HG03095 (cell line): ENCODE measurements around the gene GNPTAB.

ENCODE experiments used
- ATAC-seq: cut with Tn5 transposase; IDR thresholded peaks from one replicate; pipeline ENCODE4 v1.9.1; 2021; ENCODE audit warnings: moderate library complexity; ENCODE audit not compliant: unreplicated experiment

GNPTAB gene

DNA sequence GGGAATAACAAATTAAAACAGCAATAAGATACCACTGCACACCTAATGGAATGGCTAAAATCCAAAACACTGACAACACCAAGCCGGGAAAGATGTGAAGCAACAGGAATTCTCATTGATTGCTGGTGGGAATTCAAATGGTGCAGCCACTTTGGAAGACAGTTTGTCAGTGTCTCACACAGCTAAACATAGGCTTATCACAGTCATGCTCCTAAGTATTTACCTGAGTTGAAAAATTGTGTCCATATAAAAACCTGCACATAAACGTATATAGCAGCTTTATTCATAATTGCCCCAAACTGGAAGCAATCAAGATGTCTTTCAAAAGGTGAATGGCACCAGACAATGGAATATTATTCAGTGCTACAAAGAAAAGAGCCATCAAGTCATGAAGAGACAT, 21.6 kb downstream of the GNPTAB start:
- ATAC-seq, result no peak

- ATAC-seq, result no peak
Measured at GRCh38 chr12:101806265-101806664, 24.5 kb downstream of the GNPTAB start.

GRCh38 chr12:101804409-101804808, 26.4 kb downstream of the GNPTAB start:
- no peak for ATAC-seq

GRCh38 chr12:101803978-101804377, 26.8 kb downstream of the GNPTAB start:
- no peak for ATAC-seq

- no peak for ATAC-seq
Measured at GRCh38 chr12:101802486-101802885, 28.3 kb downstream of the GNPTAB start.

- no peak for ATAC-seq
Measured at GRCh38 chr12:101799774-101800173, 31.0 kb downstream of the GNPTAB start.

DNA sequence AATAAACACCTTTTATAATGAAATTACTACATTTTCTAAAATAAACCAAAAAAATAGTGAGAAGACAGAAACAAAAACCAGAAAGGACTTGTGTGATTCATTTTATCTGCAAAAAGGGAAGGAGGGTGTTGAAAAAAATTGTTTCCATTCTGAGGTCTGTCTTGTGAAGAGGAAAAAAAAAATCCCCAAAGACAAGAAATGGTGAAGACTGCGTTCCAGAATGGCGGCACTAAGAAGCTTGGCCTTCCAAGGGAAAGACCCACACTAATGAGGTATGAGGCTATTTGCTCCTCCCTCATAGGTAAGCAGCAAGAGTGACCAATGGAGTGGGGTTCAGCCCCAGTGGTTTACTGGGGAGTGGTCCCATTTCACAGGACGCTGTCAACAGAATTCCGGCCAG, 35.0 kb downstream of the GNPTAB start:
- no peak for ATAC-seq

- ATAC-seq, result no peak
Measured at GRCh38 chr12:101795013-101795412, 35.7 kb downstream of the GNPTAB start.

GRCh38 chr12:101794574-101794973, 36.2 kb downstream of the GNPTAB start:
- ATAC-seq, result no peak

GRCh38 chr12:101793401-101793800, 37.4 kb downstream of the GNPTAB start:
- no peak for ATAC-seq

GRCh38 chr12:101792046-101792931, 38.5 kb downstream of the GNPTAB start:
- ATAC-seq, result no peak

DNA sequence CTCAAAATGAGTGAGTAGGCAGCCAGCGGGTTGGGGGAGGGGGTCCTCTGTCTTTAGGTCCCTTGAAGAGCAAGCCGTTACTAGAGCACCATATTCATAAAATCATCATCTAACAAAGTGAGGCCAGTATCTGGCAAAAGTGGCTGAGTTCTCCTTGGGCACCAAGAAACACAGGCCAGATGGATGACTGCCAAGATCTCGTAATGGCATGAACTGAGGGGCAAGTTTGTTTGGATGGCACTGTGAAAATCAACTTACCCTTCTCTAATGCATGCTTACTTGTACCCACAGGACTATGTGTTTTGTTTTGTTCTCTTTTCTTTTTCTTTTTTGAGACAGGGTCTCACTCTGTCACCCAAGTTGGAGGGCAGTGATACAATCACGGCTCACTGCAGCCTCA, 41.6 kb downstream of the GNPTAB start:
- no peak for ATAC-seq

DNA sequence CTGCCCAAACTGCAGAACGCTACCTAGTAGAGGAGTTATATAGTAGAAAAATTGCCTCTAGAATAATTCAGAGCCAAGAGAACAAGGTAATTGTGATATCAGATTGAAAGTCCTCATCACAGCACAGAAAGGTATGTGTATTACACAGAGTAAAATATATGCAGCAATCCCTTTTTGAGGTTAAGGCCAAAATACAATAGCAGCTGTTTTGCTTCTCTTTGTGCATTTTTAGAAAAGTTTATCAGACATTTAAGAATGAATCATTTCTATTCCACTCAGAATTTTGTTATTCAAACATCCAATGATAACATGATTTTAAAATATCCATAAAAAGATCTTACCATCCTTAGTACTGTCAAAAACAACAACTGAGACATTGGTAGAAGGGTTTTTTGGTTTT, 45.1 kb downstream of the GNPTAB start:
- ATAC-seq, result no peak

DNA sequence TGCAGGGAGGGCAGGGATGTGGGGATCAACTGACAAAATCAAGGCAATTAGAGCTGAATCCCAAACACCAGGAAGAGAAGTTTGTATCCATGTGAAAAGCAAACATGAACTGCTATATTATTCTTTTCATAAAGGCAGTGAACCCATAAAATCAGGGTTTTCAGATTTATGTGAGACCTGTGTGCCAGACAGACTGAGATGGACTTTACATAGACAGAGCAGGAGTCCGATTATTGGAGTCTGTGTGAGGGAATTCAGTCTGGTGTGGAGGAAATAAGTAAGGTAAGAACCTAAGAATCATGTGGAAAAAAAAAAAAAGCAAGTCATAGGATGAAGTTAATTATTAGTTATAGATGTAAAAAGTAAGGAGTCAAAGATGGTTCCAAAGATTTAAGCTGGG, 46.4 kb downstream of the GNPTAB start:
- no peak for ATAC-seq

DNA sequence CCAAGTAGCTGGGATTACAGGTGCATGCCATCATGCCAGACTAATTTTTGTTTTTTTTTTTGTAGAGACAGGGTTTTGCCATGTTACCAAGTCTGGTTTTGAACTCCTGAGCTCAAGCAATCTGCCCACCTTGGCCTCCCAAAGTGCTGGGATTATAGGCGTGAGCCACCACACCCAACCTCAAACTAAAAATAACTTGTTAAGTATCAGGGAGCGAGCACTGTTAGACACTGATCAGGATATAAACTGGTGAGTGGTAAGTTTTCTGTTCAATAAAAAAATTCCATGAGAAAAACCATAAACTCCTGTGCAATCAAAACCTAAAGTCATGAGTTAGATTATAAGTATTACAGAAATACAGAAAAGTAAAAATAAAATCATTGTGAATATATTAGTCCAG, 46.9 kb downstream of the GNPTAB start:
- ATAC-seq, result no peak

- ATAC-seq, result no peak
Measured at GRCh38 chr12:101783150-101783549, 47.6 kb downstream of the GNPTAB start.

- ATAC-seq, result no peak
Measured at GRCh38 chr12:101782273-101782731, 48.5 kb downstream of the GNPTAB start.

DNA sequence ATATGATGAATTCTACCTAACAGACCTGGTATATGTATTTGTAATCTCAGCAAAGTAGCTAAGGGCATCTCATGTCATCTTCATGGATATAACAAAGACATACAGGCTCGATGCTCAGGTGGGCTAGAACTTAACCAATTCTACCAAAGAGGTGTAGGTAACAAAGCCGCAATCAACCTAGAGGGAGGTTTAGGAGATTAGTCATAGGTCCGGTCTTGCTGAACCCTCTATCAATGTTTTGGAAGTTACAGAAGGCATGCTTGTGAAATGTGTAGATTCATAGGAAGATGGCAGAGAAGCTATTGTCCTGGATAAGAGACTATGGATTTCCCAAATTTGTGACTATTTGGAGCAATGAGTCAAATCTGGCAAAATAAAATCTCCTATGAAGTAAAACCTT, 48.9 kb downstream of the GNPTAB start:
- no peak for ATAC-seq

DNA sequence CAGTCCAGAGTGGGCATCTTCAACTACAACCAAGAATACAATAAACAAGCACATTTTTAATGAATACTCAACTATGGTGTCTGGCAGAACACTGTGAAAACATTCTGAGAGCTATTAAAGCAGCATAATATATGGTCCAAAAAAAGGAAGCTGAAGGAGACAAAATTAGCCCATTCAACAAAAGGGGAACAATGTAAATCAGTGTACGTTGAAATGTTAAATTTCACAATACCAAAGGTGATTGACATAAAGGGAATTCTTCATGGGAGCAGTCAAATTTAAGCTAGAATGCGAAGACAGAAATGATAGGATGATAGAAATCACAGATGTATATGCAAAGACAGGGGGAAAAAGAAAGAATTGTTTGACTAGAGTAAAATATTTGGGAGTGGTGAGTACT, 50.2 kb downstream of the GNPTAB start:
- ATAC-seq, result no peak

DNA sequence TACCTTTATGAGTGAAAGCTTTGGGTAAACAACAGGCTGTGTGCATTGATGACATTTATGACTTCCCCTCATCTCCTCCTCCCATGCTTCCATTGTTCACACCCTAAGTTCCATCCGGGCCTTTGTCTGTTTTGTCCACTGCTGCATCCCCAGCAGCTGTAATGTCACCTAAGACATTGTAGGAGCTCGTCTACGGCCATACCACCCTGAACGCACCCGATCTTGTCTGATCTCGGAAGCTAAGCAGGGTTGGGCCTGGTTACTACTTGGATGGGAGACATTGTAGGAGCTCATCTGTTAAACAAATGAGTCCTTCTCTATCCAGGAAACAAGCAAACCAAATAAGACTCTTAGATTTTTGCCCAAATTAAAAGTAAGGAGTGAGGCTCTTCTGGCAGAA, 51.1 kb downstream of the GNPTAB start:
- no peak for ATAC-seq

DNA sequence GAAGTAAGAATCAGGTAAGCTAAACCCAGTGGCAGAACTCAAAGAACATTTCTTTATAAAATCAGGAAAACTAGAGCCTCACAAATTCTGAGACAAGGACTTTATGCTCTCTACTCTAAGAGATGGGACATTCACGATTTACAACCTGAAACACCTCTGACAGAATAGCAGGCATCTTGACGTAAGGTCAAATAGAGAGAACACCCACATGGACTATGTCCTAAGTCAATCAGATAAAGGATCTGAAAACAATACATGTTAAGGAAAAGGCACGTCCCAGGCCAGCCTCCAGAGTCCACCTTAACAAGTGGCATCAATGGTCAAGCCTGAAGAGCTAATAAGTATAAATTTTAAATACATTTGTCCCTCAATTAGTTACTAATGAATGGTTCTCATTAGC, 51.6 kb downstream of the GNPTAB start:
- no peak for ATAC-seq

DNA sequence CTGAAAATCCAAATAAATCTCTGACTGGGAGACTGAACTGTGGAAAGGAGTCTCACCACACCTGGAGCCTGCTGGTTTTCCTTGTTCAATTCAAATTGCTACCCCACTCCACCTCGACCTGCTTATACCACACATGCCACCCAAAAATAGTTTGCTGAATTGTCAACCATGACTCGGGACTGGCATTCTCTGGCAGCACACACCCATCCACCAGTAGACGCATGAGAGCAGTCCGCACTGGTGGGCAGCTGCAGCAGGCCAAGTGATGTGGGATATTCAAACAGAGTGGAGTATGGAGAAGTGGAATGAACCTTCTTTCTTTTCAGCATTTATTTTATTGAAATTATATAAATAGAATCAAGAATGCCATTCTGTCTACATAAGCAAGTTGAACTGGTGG, 52.8 kb downstream of the GNPTAB start:
- ATAC-seq, result no peak

GRCh38 chr12:101777485-101777884, 53.3 kb downstream of the GNPTAB start:
- no peak for ATAC-seq
